ENCODE data around the gene CUL2.

GRCh38 chr10:35096312-35096711 lies 6.2 kb upstream of the CUL2 start:
- TF ChIP-seq POLR2A (IDR thresholded peaks at IDR 0.05; ENCODE audit: borderline replicate concordance, extremely low read depth, insufficient read depth, insufficient read length) (no peak), CTCF (IDR thresholded peaks at IDR 0.05 in 2 of 3, conservative IDR thresholded peaks at IDR 0.05 in 1 of 3; ENCODE audit: borderline replicate concordance in 1 of 3, insufficient read depth in 1 of 3, low read depth in 2 of 3, low read length in 2 of 3) (no peak), MAX (IDR thresholded peaks at IDR 0.05) (no peak), EZH2 (IDR thresholded peaks at IDR 0.05) (no peak), EZH2phosphoT487 (IDR thresholded peaks at IDR 0.05; ENCODE audit: borderline replicate concordance) (no peak), ZNF274 (IDR thresholded peaks at IDR 0.05; ENCODE audit: low read depth, low read length) (no peak)

Data from HCT116 (cell line).